Erythroblast (primary cell): ENCODE data around the gene SLC5A10.
"Not testable (repeated sequence)": the region's sequence is repeated elsewhere in the genome, so short reads cannot be mapped to it uniquely, and the experiment has no call there.

Experiments
- DNase-seq, 2 experiments: peaks; one replicate each; lab custom pipeline; 2025; lab: John Stamatoyannopoulos, UW
- GATA1 ChIP-seq: IDR thresholded peaks from 2 replicates; pipeline ENCODE4 v1.6.1; 2011; ENCODE audit warnings: low read depth, mild to moderate bottlenecking, control low read depth, low read length, moderate library complexity
- POLR2A ChIP-seq: IDR thresholded peaks from 2 replicates; pipeline ENCODE4 v1.6.1; 2011; ENCODE audit warnings: mild to moderate bottlenecking, low read length

SLC5A10 gene

DNA sequence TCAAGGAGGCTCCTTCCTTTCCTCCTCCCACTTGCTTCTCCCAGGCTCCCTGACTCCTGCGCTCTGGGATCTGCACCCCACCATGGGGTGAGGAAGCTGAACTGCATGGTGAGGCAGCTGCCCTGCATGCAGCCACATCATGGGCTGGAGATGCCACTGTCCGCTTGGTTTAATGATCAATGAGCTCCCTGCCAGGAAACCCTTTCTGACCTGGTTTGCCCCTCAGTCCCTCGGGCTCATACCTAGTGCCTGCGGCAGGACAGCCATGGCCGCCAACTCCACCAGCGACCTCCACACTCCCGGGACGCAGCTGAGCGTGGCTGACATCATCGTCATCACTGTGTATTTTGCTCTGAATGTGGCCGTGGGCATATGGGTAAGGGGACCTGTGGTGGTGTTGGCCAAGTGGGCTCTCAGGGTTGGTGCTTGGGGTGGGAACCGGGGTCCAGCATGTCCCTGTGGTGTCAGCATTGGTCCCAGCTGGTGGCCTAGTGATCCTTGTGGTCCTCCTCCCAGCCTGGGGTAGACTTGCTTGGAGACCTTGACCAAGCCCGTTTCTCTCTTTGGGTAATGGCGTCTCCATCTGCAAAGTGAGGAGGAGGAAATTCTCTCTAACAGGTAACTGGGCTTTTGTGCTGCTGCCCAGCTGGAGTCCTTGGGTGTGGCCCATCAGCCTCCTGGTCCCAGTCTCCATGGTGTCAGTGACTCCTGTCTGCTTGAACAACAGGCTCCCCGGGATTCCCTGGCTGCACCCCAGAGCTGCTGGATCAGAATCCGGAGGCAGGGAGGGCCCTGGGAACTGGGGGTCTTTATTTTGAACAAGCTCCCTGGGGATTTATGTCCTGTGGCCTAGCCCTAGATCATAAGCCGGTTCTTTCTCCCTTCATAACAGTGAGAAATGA is at the start of gene SLC5A10:
Gene SLC5A10, plus strand, starts transcription at position 225 of the 902 bp plus-strand sequence. Its CDS starts 41 bp downstream, at position 266.
- no peak for DNase-seq
- TF ChIP-seq POLR2A (no peak), GATA1 (no peak)

DNA sequence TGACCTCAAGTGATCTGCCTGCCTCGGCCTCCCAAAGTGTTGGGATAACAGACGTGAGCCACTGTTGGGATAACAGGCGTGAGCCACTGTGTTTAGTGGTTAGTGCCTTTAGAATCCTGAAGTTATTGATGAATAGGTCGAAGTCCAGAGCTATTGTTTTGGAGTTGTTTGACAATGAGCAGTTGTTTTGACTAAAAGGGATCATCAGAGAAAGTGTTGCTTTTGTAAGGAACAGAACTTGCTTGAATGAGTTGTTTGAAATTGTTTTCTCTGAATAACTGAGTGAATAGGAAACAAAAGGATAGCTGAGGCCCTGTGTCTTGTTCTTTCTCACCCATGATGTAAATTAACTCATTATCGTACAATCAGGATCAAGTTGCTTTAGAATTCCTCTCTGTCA is 47.5 kb upstream of the SLC5A10 start:
- DNase-seq, result no peak
- TF ChIP-seq POLR2A, result no peak
- TF ChIP-seq GATA1, result no peak

DNA sequence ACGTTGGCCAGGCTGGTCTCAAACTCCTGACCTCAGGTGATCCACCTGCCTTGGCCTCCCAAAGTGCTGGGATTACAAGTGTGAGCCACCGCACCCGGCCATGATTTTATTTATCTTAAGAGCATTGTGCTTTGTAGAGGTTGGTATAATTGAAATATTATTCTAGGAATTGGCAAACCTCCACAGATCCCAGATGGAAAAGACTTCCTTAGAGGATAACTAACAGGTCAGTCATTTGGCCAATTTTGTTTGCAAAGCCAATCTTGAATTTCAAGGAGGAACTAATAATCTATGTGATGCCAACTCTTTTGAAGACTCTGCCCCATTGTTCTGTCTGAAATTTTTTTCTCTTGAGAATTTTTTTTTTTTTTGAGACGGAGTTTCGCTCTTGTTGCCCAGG is 46.7 kb upstream of the SLC5A10 start:
- no peak for TF ChIP-seq GATA1
- no peak for TF ChIP-seq POLR2A
- DNase-seq, result no peak

DNA sequence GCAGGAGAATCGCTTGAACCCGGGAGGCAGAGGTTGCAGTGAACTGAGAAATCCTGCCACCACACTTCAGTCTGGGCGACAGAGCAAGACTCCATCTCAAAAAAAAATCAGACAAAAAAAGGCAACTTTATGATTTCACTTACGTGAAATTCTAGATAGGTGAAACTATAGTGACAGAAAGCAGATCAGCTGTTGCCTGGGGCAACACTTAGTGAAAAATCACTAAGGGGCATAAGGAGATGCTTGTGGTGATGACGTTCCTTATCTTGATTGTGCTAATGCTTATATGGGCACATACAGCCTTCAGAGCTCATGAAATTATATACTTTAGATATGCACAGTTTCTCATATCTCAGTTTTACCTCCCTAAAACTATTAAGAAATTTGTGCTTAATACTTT is 41.6 kb upstream of the SLC5A10 start:
- TF ChIP-seq GATA1 (no peak), POLR2A (no peak)
- DNase-seq, result no peak

DNA sequence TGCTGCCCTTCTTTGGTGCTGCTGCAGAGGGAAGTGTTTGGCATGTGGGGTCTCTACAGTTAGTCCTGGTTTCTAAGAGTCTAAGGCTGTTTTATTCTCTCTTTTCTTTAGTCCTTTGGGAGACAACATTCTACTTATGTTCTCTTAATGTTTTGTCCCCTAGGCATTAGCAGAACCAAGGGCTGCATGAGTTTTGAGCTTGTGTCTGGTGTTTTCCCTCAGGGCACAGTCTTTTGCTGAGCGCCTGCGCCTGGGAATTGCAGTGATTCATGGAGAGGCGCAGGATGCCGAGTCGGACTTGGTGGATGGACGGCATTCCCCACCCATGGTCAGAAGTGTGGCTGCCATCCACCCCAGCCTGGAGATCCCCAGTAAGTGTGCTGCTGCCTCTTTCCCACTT is 41.1 kb upstream of the SLC5A10 start:
- no peak for DNase-seq
- TF ChIP-seq GATA1 (no peak), POLR2A (no peak)

DNA sequence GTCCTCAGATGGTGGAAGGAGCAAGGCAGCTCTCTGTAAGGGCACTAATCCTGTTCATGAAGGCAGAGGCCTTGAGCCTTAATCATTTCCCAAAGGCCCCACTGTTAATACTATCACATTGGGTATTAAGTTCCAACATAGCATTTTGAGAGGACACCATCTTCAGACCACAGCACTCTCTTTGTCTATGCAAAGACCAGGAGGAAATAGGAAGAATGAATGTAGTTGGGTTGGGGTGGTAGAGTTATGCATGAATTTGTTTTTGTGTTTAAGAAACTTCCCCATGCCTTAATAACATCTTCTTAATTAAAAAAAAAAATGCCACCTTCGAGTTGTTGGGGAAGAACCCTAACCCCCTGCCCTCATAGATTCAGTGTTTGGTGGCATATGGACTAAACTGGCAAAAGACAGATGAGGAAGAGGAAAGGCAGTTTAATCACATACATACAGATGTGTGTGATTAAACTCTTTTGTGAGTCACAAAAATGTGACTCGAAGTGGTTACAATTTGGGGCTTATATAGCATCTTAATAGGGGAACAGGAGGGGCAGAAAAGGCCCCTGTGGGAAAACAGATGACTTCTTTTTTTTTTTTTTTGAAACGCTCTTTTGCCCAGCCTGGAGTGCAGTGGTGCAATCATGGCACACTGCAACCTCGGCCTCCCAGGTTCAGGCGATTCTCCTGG is 35.0 kb upstream of the SLC5A10 start:
- TF ChIP-seq POLR2A, result no peak
- no peak for TF ChIP-seq GATA1
- peak; percentile 15 to 19 for DNase-seq

DNA sequence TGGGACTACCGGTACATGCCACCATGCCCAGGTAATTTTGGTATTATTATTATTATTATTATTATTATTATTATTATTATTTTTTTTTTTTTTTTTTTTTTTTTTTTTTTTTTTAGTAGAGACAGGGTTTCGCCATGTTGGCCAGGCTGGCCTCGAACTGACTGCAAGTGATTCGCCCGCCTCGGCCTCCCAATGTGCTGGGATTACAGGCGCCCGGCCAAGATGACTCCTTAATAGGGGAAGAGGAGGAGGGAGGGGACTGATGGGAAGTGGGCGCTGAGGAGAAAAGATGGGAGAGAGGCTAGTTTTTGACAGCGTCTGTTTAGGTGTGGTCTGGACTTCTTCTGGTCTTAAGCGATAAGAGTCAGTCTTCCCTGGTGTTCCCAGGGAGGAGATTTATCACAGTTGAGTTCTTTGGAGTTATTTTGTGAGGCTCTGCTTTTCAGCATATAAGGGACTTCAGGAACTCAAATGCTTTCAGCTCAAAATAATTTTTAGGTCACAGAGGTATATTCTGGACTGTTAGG is 34.4 kb upstream of the SLC5A10 start:
- peak in 1 of 2 experiments; percentile 11 for DNase-seq
- no peak for TF ChIP-seq POLR2A
- TF ChIP-seq GATA1, result no peak

DNA sequence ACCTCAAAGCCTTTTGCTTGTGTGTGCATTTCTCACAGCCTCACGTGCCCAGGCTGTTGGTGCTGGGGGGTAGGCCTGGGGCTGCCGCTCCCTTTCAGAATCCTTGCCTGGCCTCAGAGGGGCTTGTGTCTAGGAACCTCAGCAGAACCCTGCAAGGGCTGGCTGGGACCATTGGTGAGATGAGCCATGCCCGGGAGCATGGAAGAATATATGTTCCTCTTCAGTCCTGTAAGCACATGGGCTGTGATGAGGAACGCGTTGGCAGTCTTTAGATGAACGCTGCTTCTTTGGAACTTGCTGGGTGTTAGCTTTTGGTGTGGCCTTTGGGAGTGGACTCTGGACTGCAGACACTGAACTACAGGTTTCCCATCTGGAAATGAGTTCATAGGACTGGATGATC is 32.0 kb upstream of the SLC5A10 start:
- TF ChIP-seq GATA1 (no peak), POLR2A (no peak)
- DNase-seq, result no peak

DNA sequence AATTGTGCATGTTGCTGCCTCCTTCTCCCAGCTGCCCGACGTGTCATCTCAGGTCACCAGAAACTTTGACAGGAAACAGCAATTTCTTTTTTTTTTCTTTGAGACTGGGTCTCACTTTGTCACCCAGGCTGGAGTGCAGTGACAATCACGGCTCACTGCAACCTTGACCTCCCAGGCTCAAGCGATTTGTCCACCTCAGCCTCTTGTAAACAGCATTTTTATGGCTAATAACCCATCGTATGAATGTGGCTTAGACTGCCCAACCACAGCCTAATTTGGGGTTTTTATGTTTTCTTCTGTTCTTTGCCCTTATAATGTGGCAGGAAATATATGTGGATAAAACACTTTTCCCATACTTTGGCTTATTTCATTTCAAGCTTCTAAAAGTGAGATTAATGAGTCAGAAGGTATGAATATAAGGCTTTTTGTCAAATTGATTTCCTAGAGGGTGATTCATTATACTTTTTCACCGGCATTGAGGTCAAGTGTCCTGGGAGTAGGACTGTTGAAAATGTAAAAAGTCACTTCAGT is 31.0 kb upstream of the SLC5A10 start:
- DNase-seq, result no peak
- TF ChIP-seq POLR2A (no peak), GATA1 (no peak)

DNA sequence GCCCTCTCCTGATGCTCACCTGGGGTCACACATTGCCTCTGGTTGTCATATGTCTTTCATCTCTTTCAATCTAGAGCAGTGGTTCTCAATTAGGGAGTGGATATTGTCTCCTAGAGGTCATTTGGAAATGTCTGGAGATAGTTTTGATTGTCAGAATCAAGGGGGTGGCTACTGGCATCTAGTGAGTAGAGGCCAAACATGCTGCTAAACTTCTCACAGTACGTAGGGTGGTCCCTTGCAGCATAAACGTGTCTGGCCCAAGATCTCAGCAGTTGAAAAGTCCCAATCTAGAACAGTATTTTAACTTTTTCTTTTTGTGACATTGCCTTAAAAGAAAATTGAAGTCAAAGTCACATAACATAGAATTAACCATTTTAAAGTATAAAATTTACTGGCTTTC is 30.5 kb upstream of the SLC5A10 start:
- TF ChIP-seq GATA1, result no peak
- no peak for TF ChIP-seq POLR2A
- no peak for DNase-seq

DNA sequence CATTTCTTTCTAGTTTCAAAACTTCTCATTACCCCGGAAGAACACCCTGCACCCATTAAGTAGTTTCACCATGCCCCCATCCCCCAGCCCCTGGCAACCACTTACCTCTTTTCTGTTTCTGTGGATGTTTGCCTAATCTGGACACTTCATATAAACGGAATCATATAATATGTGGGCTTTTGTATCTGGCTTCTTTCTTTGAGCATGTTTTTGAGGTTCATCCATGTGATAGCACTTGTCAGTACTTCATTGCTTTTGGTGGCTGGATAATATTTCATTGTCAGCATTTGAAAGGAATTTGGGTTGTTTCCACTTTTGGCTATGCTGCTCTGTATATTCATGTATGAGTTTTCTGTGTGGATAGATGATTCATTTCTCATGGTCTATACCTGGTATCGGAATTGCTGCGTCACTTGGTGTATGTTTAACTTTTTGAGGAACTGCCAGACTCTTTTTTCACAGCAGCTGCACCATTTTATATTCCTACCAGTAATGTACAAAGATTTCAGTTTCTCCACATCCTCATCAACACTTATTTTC is 30.0 kb upstream of the SLC5A10 start:
- TF ChIP-seq POLR2A (no peak), GATA1 (no peak)
- peak in 1 of 2 experiments; percentile 15 for DNase-seq

DNA sequence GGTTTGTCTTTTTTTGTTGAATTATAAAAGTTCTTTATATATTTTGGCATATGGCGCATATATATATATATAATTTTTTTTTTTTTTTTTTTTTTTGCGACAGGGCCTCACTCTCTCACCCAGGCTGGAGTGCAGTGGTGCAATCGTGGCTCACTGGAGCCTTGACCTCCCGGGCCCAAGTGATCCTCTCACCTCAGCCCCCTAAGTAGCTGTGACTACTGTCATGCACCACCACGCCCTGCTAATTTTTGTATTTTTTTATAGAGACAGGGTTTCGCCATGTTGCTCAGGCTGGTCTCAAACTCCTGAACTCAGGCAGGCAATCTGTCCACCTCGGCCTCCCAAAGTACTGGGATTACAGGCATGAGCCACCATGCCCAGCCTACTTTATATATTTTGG is 29.4 kb upstream of the SLC5A10 start:
- DNase-seq, result not testable (repeated sequence)

DNA sequence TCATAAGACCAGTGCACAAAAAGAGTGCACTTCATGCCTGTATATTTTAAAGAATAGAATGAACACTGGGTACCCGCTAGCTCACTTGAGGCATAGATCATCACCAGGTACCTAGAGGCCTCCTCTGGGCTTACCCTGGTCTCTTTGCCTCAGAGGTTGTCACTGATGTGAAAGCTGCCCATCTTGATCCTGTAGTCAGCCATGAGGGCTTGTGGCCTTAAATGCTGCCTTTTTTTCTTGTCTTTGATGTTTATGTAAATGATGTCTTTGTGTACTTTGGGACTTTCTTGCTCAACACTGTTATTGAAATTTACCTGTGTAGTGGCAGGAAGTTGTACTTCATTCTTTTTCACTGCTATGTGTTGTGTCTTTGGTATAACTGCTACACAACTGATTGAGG is 26.8 kb upstream of the SLC5A10 start:
- TF ChIP-seq GATA1 (no peak), POLR2A (no peak)
- DNase-seq, result no peak

DNA sequence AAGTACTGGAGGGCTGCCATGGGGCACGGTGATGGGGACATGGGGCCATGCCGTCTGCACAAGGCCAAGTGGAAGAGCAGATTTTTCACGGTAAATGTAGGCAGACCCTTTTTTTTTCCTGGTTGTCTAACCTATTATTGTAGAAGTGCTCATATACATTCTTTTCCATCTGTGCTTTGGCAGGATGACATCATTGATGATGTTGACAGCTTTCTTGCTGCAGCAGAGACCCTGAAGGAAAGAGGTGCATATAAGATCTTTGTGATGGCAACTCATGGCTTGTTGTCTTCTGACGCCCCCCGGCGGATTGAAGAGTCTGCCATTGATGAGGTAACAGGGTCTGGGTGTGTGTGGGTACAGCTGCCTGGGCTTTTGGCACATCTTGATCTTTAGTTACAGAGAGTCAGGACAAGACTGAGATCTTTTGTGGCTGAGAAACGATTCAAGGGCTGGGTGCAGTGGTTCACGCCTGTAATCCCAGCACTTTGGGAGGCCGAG is 23.3 kb upstream of the SLC5A10 start:
- no peak for TF ChIP-seq POLR2A
- TF ChIP-seq GATA1, result no peak
- peak in 1 of 2 experiments; percentile 43 for DNase-seq
